Astrocyte of the spinal cord (primary cell): Measurements from ENCODE around the gene MEGF6.

Experiments
- DNase-seq: peaks from one replicate; pipeline ENCODE4 v3.0.0; 2011; ENCODE audit warnings: low read depth, low spot score
- H3K4me3 ChIP-seq: 2 replicates; pipeline ENCODE4 v1.5.1; 2011; ENCODE audit warnings: low read depth, mild to moderate bottlenecking, low read length, moderate library complexity
- in situ Hi-C: cut with HindIII; loops from 2 replicates; pipeline ENCODE4 v1.10.0; 2017; ENCODE audit warnings: low sequenced_read_pairs
- TF ChIP-seq, protein P1 (sequence below): IDR thresholded peaks from 2 replicates; pipeline ENCODE4 v1.5.1; 2012; ENCODE audit warnings: low read depth, mild to moderate bottlenecking, low read length, inconsistent platforms

The MEGF6 gene

DNA sequence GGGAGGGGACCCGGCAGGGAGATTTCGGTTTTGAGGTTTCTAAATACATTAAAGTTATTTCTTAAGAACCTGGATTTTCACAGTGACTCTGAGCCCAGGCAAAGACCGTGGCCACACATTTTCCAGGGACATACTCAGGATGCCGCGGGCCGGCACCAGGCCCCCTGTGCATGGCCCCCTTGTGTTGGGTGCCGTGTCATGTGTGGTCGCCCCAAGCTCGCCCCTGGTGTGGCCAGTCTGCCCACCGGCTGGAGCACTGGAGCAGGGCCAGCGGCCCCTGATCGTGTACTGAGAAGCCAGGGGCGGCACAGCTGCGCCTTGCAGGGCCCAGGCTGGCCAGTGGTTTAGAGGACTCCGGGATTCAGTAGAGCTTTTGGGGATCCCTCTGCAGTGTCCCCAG lies 130.3 kb downstream of the MEGF6 start:
- DNase-seq: no peak
- H3K4me3 ChIP-seq: no peak overlapping the region
- in situ Hi-C loops: no loop called here
- TF ChIP-seq, protein P1, sequence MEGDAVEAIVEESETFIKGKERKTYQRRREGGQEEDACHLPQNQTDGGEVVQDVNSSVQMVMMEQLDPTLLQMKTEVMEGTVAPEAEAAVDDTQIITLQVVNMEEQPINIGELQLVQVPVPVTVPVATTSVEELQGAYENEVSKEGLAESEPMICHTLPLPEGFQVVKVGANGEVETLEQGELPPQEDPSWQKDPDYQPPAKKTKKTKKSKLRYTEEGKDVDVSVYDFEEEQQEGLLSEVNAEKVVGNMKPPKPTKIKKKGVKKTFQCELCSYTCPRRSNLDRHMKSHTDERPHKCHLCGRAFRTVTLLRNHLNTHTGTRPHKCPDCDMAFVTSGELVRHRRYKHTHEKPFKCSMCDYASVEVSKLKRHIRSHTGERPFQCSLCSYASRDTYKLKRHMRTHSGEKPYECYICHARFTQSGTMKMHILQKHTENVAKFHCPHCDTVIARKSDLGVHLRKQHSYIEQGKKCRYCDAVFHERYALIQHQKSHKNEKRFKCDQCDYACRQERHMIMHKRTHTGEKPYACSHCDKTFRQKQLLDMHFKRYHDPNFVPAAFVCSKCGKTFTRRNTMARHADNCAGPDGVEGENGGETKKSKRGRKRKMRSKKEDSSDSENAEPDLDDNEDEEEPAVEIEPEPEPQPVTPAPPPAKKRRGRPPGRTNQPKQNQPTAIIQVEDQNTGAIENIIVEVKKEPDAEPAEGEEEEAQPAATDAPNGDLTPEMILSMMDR: no peak

DNA sequence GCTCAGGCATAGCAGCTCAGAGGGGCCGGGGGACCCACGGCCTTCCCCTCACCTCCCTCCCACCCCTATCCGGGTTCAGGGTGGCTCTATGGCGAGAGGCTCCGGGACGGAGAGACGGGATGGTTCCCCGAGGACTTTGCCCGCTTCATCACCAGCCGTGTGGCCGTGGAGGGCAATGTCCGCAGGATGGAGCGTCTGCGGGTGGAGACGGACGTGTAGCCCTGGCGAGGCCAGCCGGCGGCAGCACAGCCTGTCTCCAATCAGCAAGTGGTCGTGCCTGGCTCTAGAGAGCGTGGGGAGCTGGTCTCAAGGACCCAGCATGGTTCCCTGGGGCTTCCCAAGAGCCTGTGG lies 131.0 kb downstream of the MEGF6 start:
- TF ChIP-seq, protein P1: no peak
- no peak overlapping the region for H3K4me3 ChIP-seq
- in situ Hi-C loops: no loop called here
- DNase-seq: no peak

DNA sequence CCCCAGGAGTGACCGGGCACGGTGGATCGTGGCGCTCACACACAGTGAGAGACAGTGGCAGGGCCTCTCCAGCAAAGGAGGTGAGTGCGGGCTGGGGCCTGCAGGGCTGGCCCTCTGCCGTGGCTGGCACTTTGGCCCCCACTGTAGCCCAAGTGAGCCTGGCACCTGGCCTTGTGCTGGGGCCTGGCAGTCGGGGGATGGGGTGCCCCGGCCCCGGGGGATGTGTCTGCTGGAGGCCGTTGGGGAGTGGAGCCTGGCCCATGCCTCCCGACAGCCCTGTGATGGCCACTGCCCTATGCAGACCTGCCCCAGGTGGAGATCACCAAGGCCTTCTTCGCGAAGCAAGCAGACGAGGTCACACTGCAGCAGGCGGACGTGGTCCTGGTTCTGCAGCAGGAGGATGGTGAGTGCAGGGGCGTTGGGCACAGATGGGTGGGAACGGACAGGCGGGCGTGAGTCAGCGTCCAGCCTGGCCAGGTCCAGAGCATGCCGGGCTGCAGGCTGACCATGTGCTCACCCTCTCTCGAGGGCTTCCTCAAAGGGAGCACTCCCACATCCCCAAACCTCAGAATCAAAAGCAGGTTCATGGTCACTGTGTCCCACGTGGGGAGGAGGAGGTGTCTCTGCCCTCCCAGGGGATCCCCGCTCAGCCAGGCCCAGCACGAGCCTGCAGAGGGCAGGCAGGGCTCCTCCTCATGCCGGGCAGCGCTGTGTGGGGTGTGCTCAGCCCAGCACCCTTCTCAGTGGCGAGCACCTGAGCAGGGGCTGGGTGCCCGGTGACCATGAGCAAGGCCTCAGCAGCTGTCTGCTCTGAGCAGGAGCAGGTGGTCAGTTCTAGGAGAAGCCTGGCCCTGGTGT lies 131.6 kb downstream of the MEGF6 start:
- no peak for DNase-seq
- no peak overlapping the region for H3K4me3 ChIP-seq
- in situ Hi-C loops: no loop called here
- TF ChIP-seq, protein P1: no peak

DNA sequence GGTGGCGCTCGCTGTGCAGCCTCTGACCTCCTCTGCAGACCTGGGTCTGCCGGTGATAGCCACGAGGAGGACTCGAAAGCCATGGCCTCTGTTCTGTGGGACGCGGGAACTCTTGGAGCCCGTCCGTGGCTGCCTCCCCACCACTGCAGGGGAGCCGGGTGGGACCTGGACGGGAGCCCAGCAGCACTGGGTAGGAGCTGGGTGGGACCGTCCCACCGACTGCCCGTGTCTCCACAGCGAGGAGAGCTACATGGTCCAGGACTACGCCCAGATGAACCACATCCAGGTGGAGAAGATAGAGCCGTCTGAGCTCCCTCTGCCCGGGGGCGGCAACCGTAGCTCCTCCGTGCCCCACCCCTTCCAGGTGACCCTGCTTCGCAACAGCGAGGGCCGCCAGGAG lies 133.1 kb downstream of the MEGF6 start:
- no peak overlapping the region for H3K4me3 ChIP-seq
- in situ Hi-C loops: no loop called here
- TF ChIP-seq, protein P1: no peak
- no peak for DNase-seq

DNA sequence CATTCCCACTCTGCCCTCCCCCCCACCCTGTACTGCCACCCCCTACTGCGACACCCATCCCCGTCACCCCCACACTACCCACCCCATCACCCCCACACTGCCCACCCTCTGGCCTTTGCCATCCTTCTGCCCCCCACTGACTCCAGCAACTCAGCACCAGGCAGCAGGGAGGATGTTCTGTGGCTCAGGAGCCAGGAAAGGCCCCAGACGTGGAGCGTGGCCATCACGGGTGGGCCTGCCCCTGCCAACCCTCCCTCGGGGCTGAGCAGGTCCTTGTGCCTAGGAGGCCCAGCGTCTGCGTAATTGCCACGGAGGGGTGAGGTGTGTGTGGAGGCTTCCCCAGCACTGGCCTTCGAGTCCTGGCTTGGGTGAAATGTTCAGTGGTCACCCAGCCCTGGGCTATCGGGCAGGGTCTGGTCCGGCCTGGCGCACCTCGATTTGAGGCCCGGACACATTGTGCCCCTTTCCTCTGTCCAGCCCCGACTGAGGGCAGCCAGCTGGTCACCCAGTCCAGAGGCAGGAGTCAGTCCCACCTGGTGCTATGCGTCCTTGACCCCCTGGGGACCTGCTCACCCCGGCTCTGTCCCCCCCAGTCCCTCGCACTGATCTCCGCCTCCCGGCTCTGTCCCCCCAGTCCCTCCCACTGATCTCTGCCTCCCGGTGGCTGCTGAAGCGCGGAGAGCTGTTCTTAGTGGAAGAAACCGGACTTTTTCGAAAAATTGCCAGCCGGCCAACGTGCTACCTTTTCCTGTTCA lies 133.9 kb downstream of the MEGF6 start:
- no peak for DNase-seq
- H3K4me3 ChIP-seq: no peak overlapping the region
- in situ Hi-C loops: no loop called here
- TF ChIP-seq, protein P1: no peak

DNA sequence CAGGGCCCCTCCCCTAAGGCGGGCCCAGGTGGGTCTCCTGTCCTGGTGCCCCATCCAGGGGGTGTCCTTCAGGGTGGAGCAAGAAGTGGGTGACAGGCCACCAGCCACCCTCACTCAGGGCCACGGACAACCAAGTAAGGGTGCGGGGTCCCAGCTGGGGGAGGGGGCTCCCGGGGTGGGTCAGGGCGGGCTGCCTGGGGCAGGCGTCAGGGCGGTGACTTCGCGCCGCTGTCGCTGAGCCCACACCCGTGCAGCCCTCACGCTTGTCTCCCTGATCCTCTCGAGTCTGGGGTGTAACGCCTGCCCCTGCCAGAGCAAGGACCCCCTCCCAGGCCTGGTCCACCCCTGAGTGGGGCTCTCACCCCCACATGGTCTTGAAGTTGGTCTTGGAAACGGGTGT lies 134.6 kb downstream of the MEGF6 start:
- in situ Hi-C loops: no loop called here

More for the DNA sequence above, 134.6 kb downstream of the MEGF6 start:
- no peak for DNase-seq
- TF ChIP-seq, protein P1: no peak
- no peak overlapping the region for H3K4me3 ChIP-seq
